H9 (cell line): ENCODE measurements around the gene FARS2. TPM values are rescaled to one million over a fixed set of nuclear protein-coding genes. Genes with fewer than 3 reads are reported as not detected.

Experiments used
- DNase-seq: peaks from one replicate; pipeline ENCODE4 v3.0.0-alpha.2; 2017
- H2AFZ ChIP-seq: one replicate; pipeline ENCODE4 v1.6.1; 2013; ENCODE audit warnings: mild to moderate bottlenecking, low read length, control low read depth, moderate library complexity
- H2AK5ac ChIP-seq: 2 replicates; pipeline ENCODE4 v1.6.1; 2013; ENCODE audit warnings: low read length, control low read depth, mixed read lengths; ENCODE audit not compliant: insufficient read length
- H2BK120ac ChIP-seq: one replicate; pipeline ENCODE4 v1.6.1; 2013; ENCODE audit warnings: low read depth, mild to moderate bottlenecking, low read length, control low read depth, inconsistent platforms; ENCODE audit not compliant: poor library complexity, severe bottlenecking
- H2BK12ac ChIP-seq: 2 replicates; pipeline ENCODE4 v1.6.1; 2013; ENCODE audit warnings: low read length, control low read depth, mixed read lengths, low read depth; ENCODE audit not compliant: insufficient read length
- H2BK15ac ChIP-seq: 2 replicates; pipeline ENCODE4 v1.6.1; 2013; ENCODE audit warnings: low read depth, low read length, control low read depth
- H2BK20ac ChIP-seq: one replicate; pipeline ENCODE4 v1.6.1; 2013; ENCODE audit warnings: low read depth, mild to moderate bottlenecking, low read length, control low read depth, inconsistent platforms; ENCODE audit not compliant: poor library complexity, severe bottlenecking
- H2BK5ac ChIP-seq: 2 replicates; pipeline ENCODE4 v1.6.1; 2013; ENCODE audit warnings: low read length, control low read depth, mixed read lengths; ENCODE audit not compliant: insufficient read length
- H3K14ac ChIP-seq: 2 replicates; pipeline ENCODE4 v1.6.1; 2013; ENCODE audit warnings: low read length, control low read depth; ENCODE audit not compliant: insufficient read depth
- H3K18ac ChIP-seq: 2 replicates; pipeline ENCODE4 v1.6.1; 2013; ENCODE audit warnings: low read depth, mild to moderate bottlenecking, mixed read lengths, low read length, control low read depth; ENCODE audit not compliant: insufficient read length
- H3K23ac ChIP-seq: 2 replicates; pipeline ENCODE4 v1.6.1; 2013; ENCODE audit warnings: low read length, control low read depth, mixed read lengths, low read depth; ENCODE audit not compliant: insufficient read length
- H3K23me2 ChIP-seq: 2 replicates; pipeline ENCODE4 v1.6.1; 2013; ENCODE audit warnings: low read depth, mild to moderate bottlenecking, mixed read lengths, low read length, control low read depth; ENCODE audit not compliant: insufficient read length, poor library complexity, severe bottlenecking
- H3K27ac ChIP-seq: 2 replicates; pipeline ENCODE4 v1.5.1; 2013; ENCODE audit warnings: low read length, control low read depth, mixed read lengths, low read depth; ENCODE audit not compliant: insufficient read length
- H3K27me3 ChIP-seq: 2 replicates; pipeline ENCODE4 v1.6.1; 2013; ENCODE audit warnings: low read length, control low read depth, inconsistent platforms; ENCODE audit not compliant: insufficient read depth
- H3K4ac ChIP-seq: 2 replicates; pipeline ENCODE4 v1.6.1; 2013; ENCODE audit warnings: low read depth, mild to moderate bottlenecking, control low read depth, inconsistent platforms, low read length, moderate library complexity
- H3K4me1 ChIP-seq: 2 replicates; pipeline ENCODE4 v1.6.1; 2013; ENCODE audit warnings: low read length, control low read depth, inconsistent platforms; ENCODE audit not compliant: insufficient read depth
- H3K4me2 ChIP-seq: 2 replicates; pipeline ENCODE4 v1.6.1; 2013; ENCODE audit warnings: low read length, control low read depth, mixed read lengths; ENCODE audit not compliant: insufficient read length, insufficient read depth
- H3K56ac ChIP-seq: 2 replicates; pipeline ENCODE4 v1.6.1; 2013; ENCODE audit warnings: low read depth, mild to moderate bottlenecking, mixed read lengths, low read length, control low read depth; ENCODE audit not compliant: insufficient read length
- H3K79me1 ChIP-seq: 2 replicates; pipeline ENCODE4 v1.6.1; 2013; ENCODE audit warnings: low read depth, mild to moderate bottlenecking, moderate library complexity, low read length, control low read depth, inconsistent platforms; ENCODE audit not compliant: insufficient read depth, poor library complexity, severe bottlenecking
- H3K79me2 ChIP-seq: 2 replicates; pipeline ENCODE4 v1.6.1; 2013; ENCODE audit warnings: low read length, control low read depth, inconsistent platforms; ENCODE audit not compliant: insufficient read depth
- H3K9ac ChIP-seq: 2 replicates; pipeline ENCODE4 v1.6.1; 2013; ENCODE audit warnings: low read length, control low read depth, mixed read lengths; ENCODE audit not compliant: insufficient read length; ENCODE audit errors: extremely low read depth
- H3K9me3 ChIP-seq: one replicate; pipeline ENCODE4 v1.6.1; 2013; ENCODE audit warnings: low read depth, low read length, inconsistent platforms; ENCODE audit not compliant: control insufficient read depth
- H3T11ph ChIP-seq: one replicate; pipeline ENCODE4 v1.6.1; 2013; ENCODE audit warnings: mild to moderate bottlenecking, low read length, control low read depth, inconsistent platforms
- H4K20me1 ChIP-seq: one replicate; pipeline ENCODE4 v1.6.1; 2013; ENCODE audit not compliant: control insufficient read depth, insufficient read length, insufficient read depth
- H4K5ac ChIP-seq: 2 replicates; pipeline ENCODE4 v1.6.1; 2013; ENCODE audit warnings: low read depth, mild to moderate bottlenecking, mixed read lengths, low read length, control low read depth; ENCODE audit not compliant: insufficient read length
- H4K8ac ChIP-seq: replicated peaks from 2 replicates; pipeline ENCODE4 v1.6.1; 2013; ENCODE audit warnings: low read length, control low read depth, mixed read lengths, low read depth; ENCODE audit not compliant: insufficient read length
- H4K91ac ChIP-seq: 2 replicates; pipeline ENCODE4 v1.6.1; 2013; ENCODE audit warnings: low read depth, mild to moderate bottlenecking, moderate library complexity, mixed read lengths, low read length, control low read depth; ENCODE audit not compliant: insufficient read length
- H3K27ac Mint-ChIP-seq, 3 experiments: 2 replicates in 2 of 3; 3 replicates in 1 of 3; pipeline ENCODE4 v1.8.0; 2020 to 2021; ENCODE audit warnings: mixed read lengths in 3 of 3, mild to moderate bottlenecking in 1 of 3, moderate library complexity in 1 of 3
- H3K27me3 Mint-ChIP-seq: 2 replicates; pipeline ENCODE4 v1.8.0; 2021; ENCODE audit warnings: low read depth, mild to moderate bottlenecking, moderate library complexity, mixed read lengths
- H3K36me3 Mint-ChIP-seq, 3 experiments: 2 replicates in 2 of 3; 3 replicates in 1 of 3; pipeline ENCODE4 v1.8.0; 2020 to 2021; ENCODE audit warnings: low read depth in 3 of 3, mixed read lengths in 3 of 3; ENCODE audit not compliant: insufficient read depth in 1 of 3
- H3K4me1 Mint-ChIP-seq, 2 experiments: 2 replicates each; pipeline ENCODE4 v1.8.0; 2020; ENCODE audit warnings: mixed read lengths in 2 of 2
- H3K4me3 Mint-ChIP-seq, 2 experiments: 2 replicates in 1 of 2; 3 replicates in 1 of 2; pipeline ENCODE4 v1.8.0; 2020 to 2021; ENCODE audit warnings: mild to moderate bottlenecking in 2 of 2, mixed read lengths in 2 of 2, moderate library complexity in 1 of 2
- H3K9me3 Mint-ChIP-seq, 2 experiments: 2 replicates in 1 of 2; 3 replicates in 1 of 2; pipeline ENCODE4 v1.8.0; 2020; ENCODE audit warnings: mild to moderate bottlenecking in 2 of 2, mixed read lengths in 2 of 2, moderate library complexity in 1 of 2
- WGBS: extraction: QIAGEN DNeasy Blood & Tissue Kit; methylation state at CpG from one replicate; pipeline ENCODE4 v1.1.7; 2013; ENCODE audit warnings: missing lambda C conversion rate, low lambda C conversion rate, mixed read lengths; ENCODE audit not compliant: insufficient read length; ENCODE audit errors: extremely low coverage; 5-methylcytosine and 5-hydroxymethylcytosine counted together
- total RNA-seq: library from RNA; stranded (reverse); gene quantifications from 2 replicates; pipeline ENCODE4 v1.2.1, GENCODE V29; 2021
- TF ChIP-seq, protein P1 (sequence below): fragments of 200-600 bp; sonication (generic); conservative IDR thresholded peaks from 3 replicates; pipeline ENCODE4 v1.8.0; 2021; ENCODE audit warnings: antibody characterized with exemption, mild to moderate bottlenecking

The FARS2 gene
- total RNA-seq, 1 experiment from 2014 or later: 8.5 TPM

DNA sequence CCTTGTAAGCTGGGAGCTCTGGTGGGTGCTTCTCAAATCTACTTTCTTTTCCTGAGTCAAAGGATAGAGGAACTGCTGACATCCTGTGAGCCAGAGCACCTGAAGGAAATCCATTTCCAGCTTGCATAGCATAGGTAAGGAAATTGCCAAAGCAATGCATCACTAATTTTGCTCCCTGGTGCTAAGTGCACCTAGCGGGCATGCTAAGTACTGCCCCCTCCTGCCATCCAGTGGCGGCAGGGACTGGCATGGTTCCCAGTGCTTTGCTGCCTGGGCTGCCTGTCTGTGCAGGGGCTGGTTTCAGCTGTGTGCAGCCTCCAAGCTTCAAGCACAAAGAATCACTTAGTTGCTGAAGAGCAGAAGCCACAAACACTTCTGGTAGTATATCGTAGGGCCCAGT, 63.9 kb downstream of the FARS2 start:
- Mint-ChIP-seq H3K27ac (no peak overlapping the region), H3K36me3 (peaks cover 30 to 49% (median 36%) of the 10 kb centered on the region in 3 experiments)
- WGBS: no CpG with 5 or more reads among the region's 3 CpGs

More for the DNA sequence above, 63.9 kb downstream of the FARS2 start:
- H3K79me1 ChIP-seq: no peaks in the 10 kb centered on the region
- H3T11ph ChIP-seq: no peak overlapping the region
- no peak overlapping the region for H3K14ac ChIP-seq
- Mint-ChIP-seq H3K4me3 (no peak overlapping the region), H3K27me3 (peaks cover 2% of the 10 kb centered on the region; the same call in 1 of the 2 replicates), H3K4me1 (no peaks in the 10 kb centered on the region), H3K9me3 (peaks cover 35 to 38% of the 10 kb centered on the region in 2 experiments)
- no peak overlapping the region for H3K23ac ChIP-seq
- no peak overlapping the region for H3K9ac ChIP-seq
- no peak overlapping the region for H3K18ac ChIP-seq
- H3K27ac ChIP-seq: no peak overlapping the region
- no peak overlapping the region for H2BK5ac ChIP-seq
- no peak overlapping the region for H2BK120ac ChIP-seq
- no peaks in the 10 kb centered on the region for H3K4me1 ChIP-seq
- no peak overlapping the region for H3K56ac ChIP-seq
- no peaks in the 10 kb centered on the region for H3K79me2 ChIP-seq
- no peaks in the 10 kb centered on the region for H3K23me2 ChIP-seq
- no peak overlapping the region for H3K4me2 ChIP-seq
- no peak overlapping the region for H2AK5ac ChIP-seq
- H4K91ac ChIP-seq: no peak overlapping the region
- no peak overlapping the region for H2AFZ ChIP-seq
- no peaks in the 10 kb centered on the region for H4K20me1 ChIP-seq
- TF ChIP-seq, protein P1, sequence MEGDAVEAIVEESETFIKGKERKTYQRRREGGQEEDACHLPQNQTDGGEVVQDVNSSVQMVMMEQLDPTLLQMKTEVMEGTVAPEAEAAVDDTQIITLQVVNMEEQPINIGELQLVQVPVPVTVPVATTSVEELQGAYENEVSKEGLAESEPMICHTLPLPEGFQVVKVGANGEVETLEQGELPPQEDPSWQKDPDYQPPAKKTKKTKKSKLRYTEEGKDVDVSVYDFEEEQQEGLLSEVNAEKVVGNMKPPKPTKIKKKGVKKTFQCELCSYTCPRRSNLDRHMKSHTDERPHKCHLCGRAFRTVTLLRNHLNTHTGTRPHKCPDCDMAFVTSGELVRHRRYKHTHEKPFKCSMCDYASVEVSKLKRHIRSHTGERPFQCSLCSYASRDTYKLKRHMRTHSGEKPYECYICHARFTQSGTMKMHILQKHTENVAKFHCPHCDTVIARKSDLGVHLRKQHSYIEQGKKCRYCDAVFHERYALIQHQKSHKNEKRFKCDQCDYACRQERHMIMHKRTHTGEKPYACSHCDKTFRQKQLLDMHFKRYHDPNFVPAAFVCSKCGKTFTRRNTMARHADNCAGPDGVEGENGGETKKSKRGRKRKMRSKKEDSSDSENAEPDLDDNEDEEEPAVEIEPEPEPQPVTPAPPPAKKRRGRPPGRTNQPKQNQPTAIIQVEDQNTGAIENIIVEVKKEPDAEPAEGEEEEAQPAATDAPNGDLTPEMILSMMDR: no peak
- H2BK15ac ChIP-seq: no peak overlapping the region
- H4K5ac ChIP-seq: no peak overlapping the region
- no peak overlapping the region for H2BK20ac ChIP-seq
- no peak for DNase-seq
- no peak overlapping the region for H2BK12ac ChIP-seq
- H3K4ac ChIP-seq: no peak overlapping the region
- H3K27me3 ChIP-seq: no peaks in the 10 kb centered on the region
- peaks cover 21% of the 10 kb centered on the region for H3K9me3 ChIP-seq
- no peak overlapping the region for H4K8ac ChIP-seq
